ENCODE data around the gene KLF6. TPM values are rescaled to one million over a fixed set of nuclear protein-coding genes. Genes with fewer than 3 reads are reported as not detected.

KLF6 gene
- polyA plus RNA-seq, 1 donor from 2014 or later = 1,101 TPM

DNA sequence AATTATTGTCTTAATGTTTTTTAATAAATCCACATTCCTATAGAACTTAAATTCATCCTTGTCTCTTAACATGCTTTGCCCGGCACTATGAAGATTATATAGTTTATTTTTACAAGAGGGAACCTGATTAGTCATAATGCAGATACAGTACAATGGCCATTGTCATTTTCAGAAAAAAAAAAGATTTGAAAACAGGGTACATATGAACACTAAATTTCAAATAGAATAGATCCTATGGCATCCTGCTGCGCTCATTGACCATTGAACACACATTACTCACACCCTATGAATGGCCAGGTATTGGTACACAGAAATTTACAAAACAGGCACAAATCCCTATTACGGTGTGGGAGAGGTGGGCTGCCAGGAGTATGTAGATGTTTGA, 2.0 kb upstream of the KLF6 start:
- Mint-ChIP-seq H3K27ac (peak overlapping the region; percentile 80 to 98 (median 97)), H3K27me3 (no peaks in the 10 kb centered on the region), H3K9me3 (peaks cover 0 to 8% (median 0%) of the 10 kb centered on the region in 3 donors), H3K4me3 (peak overlapping the region in 3 of 4 donors; percentile 71 to 75 (median 73)), H3K36me3 (peaks cover 4% of the 10 kb centered on the region), H3K4me1 (peaks cover 8 to 12% (median 9%) of the 10 kb centered on the region in 3 donors)

DNA sequence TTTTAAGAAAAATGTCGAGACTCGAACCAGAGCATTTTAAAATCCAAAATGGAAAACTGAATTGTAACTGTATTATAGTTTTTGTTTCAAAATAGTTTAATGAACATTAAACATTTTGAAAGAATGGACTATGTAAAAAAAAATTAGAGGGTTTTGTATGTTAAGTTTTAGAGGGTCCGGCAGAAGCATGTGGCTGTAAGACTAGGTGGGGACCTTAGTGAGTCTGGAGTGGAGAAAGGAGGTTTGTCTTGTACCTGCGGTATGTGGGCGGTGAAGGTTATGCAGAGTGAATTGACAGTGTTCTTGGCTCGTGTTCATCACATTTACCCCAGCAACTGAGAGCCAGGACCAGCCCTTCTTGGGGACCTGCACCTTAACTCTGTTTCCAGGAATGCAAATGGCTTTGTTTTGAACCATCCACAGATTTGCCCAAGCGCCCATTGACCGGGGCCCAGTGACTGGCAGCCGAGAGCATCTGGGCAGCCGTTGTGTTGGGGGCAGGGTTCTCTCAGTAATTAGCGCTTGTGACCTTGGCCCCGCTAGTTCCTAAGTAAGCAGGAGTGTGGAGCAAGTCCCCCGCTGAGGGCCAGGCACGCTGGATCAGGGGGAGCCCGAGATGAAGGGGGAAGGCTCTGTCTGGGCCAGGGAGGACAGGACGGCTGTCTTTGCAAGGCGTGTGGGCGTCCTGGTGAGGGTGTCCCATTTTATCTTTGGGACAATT, 1.4 kb upstream of the KLF6 start:
- Mint-ChIP-seq H3K27ac (peak overlapping the region; percentile 97 to 98 (median 98)), H3K27me3 (no peaks in the 10 kb centered on the region), H3K4me1 (peaks cover 13 to 16% (median 14%) of the 10 kb centered on the region in 3 donors), H3K4me3 (peak overlapping the region; percentile 89 to 97 (median 96)), H3K9me3 (peaks cover 0 to 8% (median 0%) of the 10 kb centered on the region in 3 donors), H3K36me3 (peaks cover 7% of the 10 kb centered on the region)

DNA sequence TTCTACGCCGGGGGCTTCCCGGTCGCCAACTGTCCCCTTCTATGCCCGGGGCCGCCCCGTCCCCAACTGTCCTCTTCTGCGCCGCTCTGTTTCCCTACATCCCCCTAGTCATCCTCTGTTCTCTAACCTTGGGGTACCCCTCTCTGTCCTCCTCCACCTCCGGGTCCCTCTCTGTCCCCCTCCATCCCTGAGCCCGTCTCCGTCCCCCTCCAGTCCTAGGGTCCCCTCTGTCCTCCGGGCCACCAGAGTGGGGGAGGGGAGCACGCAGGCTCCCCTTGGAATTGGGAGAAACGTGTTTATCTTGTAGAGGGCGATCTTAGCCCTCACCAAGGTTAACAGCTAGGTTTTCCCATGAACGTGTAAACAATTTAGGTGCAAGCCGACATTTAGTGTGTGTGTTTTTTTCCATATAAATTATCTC, 852 bp upstream of the KLF6 start:
- H3K36me3 Mint-ChIP-seq = peaks cover 7% of the 10 kb centered on the region
- H3K4me3 Mint-ChIP-seq = peak overlapping the region; percentile 89 to 97 (median 96)
- H3K4me1 Mint-ChIP-seq = peaks cover 13 to 18% (median 16%) of the 10 kb centered on the region in 3 donors
- no peaks in the 10 kb centered on the region for H3K27me3 Mint-ChIP-seq
- peak overlapping the region; percentile 97 to 98 (median 98) for H3K27ac Mint-ChIP-seq
- H3K9me3 Mint-ChIP-seq = peaks cover 0 to 8% (median 0%) of the 10 kb centered on the region in 3 donors

DNA sequence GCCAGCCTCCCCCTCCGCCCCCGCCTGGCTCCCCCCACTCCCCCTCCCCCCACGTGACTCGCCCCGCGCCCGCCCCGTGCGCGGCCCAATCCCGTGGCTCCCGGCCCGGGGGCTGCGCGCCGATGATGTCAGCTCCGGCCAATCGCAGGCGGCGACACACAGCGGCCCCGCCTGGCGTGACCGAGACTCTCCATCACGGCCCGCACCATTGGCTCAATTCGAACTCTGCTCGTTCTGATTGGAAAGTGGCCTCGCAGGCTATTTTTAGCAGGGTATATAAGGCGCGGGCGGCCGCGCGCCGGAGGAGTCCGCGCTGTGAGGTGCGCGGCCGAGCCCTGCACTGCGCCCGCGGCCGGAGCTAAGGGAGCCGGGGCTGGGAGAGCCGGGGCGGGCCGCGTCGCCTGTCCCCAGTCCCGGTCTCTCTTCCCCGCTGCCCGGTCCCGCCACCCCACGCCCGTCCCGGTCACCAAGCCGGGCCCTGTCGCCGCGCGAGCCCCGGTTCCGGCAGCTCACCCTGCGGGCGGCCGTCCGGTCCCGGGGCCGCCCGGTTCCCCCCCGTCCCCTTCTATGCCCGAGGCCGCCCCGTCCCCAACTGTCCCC, 342 bp upstream of the KLF6 start:
- peak overlapping the region; percentile 89 to 98 (median 97) for H3K4me3 Mint-ChIP-seq
- peaks cover 0 to 8% (median 0%) of the 10 kb centered on the region in 3 donors for H3K9me3 Mint-ChIP-seq
- H3K27ac Mint-ChIP-seq = peak overlapping the region; percentile 97 to 98 (median 98)
- peaks cover 15 to 22% (median 16%) of the 10 kb centered on the region in 3 donors for H3K4me1 Mint-ChIP-seq
- no peaks in the 10 kb centered on the region for H3K27me3 Mint-ChIP-seq
- peaks cover 7% of the 10 kb centered on the region for H3K36me3 Mint-ChIP-seq

DNA sequence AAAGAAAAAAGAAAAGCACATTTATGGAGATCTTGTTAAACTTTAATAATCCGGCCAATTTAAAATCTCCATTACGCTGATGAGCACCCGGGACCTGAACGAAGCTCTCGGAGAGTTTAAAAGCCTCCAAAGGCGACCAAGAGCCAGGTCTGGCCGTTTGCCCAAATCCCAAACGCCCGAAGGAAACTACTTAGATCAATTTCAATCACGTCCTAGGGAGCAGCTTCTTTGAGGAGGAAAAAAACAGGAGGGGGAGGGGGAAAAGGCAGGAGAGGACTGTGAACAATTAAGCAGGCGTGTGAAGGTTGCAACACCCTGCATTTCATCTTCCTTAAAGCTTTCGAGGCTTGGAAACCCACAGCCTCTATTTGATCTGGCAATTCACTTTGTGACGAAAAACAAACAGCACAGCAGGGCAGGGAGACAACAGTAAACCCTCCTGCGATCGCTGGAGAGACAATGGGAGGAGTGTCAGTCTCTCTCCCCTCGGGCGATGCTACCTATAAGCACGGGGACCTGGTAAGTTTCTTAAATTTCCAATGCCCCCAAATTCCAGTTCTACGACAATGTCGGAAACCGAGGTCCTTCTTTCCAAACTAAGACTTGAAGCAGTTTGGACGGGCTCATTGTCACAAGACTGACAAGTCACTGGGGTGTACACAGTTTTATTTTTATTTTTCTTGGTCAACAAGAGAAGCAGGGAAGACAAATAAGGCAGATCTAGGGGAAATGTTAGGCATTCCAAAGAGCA, 1.2 kb downstream of the KLF6 start:
- Mint-ChIP-seq H3K9me3 (no peaks in the 10 kb centered on the region), H3K36me3 (peaks cover 8% of the 10 kb centered on the region), H3K27ac (peak overlapping the region; percentile 97 to 98 (median 98)), H3K27me3 (no peaks in the 10 kb centered on the region), H3K4me3 (peak overlapping the region; percentile 89 to 98 (median 97)), H3K4me1 (peaks cover 22 to 30% (median 22%) of the 10 kb centered on the region in 3 donors)

DNA sequence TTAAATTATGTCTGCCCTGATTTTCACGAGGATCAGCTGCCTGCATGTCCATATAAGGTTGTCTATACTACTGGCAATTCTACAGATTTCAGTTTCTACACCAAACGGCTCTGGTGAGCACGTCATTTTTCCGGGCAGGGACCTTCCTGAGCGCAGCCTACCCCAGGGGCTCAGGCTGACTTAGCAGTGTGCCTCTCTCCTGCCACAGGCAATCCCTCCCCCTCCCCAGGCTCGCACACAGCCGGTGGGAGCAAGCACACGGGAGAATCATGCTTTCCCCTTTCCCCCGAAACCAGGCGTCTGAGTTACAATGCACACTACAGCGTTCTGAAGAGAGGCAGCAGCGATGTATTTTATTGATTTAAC, 1.7 kb downstream of the KLF6 start:
- no peaks in the 10 kb centered on the region for H3K27me3 Mint-ChIP-seq
- no peaks in the 10 kb centered on the region for H3K9me3 Mint-ChIP-seq
- H3K27ac Mint-ChIP-seq = peak overlapping the region; percentile 97 to 98 (median 98)
- peak overlapping the region; percentile 89 to 98 (median 97) for H3K4me3 Mint-ChIP-seq
- H3K36me3 Mint-ChIP-seq = peaks cover 8% of the 10 kb centered on the region
- H3K4me1 Mint-ChIP-seq = peaks cover 24 to 34% (median 27%) of the 10 kb centered on the region in 3 donors

DNA sequence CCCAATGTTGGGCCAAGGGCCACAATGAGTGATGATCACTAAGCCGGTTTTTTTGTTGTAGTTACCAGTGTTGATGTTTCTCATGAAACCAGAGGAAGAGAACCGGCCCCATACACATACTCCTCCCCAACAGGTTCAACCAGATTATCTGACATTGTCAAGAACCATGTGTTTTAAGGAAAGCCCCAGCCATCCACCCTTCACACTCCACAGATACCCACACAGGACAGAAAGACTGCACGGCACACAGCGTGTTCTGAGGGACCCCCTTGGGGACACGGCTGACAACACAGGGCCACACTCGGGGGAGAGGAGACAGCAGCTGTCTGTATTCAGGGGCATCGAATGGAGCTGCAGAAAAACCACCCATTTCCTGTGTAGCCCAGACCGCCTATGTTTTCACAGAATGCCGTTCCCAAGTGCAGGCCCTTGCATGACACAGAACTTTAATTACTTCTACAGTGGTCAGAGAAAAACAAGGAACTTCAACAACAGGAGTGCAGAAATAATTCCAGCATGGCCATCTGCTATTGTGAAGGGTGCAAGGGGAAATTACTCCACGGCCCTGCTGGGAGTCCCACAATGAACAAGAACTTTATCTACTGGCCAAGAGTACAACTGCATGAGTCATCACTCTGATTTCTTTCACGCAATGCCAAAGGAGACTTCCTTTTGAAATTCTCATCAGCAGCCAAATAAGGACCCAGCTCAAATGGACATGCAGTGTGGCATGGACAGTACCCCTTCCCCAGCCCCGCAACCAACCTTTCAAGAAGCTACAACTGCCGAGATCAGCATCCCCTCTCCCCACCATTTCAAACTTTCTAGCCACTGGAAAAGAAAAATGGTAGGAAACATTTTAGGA, 2.3 kb downstream of the KLF6 start:
- Mint-ChIP-seq H3K4me3 (peak overlapping the region; percentile 89 to 98 (median 97)), H3K27me3 (no peaks in the 10 kb centered on the region), H3K4me1 (peaks cover 27 to 39% (median 33%) of the 10 kb centered on the region in 3 donors), H3K9me3 (no peaks in the 10 kb centered on the region), H3K27ac (peak overlapping the region; percentile 97 to 98 (median 98)), H3K36me3 (peaks cover 8% of the 10 kb centered on the region)

DNA sequence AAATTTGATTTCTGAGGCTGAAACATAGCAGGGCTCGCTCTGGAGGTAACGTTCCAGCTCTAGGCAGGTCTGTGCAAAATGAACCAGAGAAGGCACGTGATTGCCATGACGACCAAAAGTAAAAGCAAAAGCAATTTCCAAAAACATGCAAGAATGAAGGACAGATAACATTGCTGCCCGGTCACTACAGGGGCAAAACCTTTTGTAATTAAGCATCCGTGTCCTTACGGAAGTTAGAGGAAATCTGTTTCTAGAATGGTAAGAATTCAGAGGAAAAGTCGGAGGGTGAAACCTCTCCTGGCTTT, 2.9 kb downstream of the KLF6 start:
- Mint-ChIP-seq H3K4me3 (peak overlapping the region; percentile 89 to 98 (median 97)), H3K27me3 (no peaks in the 10 kb centered on the region), H3K36me3 (peaks cover 10% of the 10 kb centered on the region), H3K4me1 (peaks cover 31 to 43% (median 36%) of the 10 kb centered on the region in 3 donors), H3K9me3 (no peaks in the 10 kb centered on the region), H3K27ac (peak overlapping the region; percentile 97 to 98 (median 98))

DNA sequence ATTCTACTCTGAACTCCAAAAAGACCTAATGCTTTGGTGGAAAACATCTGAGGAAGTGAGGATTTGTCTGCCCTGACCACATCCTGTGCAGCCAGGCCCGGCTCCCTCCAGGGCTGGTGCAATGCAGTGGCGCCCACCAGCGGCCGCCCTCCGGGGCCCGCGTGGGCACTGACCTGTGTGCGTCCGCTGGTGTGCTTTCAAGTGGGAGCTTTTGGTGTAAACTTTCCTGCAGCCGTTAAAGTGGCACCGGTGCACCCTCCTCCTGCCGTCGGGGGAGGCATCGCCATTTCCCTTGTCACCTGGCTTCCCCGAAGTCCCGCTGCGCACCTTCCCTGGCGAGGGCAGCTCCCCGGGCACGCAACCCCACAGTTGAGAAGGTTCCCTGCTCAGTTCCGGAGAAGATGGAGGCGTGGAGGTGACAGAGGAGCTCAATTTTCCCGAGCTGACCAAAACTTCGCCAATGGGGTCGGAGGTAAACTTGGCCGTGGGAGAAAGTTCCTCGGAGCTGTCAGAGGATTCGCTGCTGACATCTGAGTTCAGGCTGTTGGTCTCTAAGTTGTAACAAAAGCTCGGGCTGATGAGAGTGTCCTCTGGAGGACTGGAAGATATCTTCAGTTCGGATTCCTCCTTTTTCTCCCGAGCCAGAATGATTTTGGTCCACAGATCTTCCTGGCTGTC, 3.4 kb downstream of the KLF6 start:
- Mint-ChIP-seq H3K27me3 (no peaks in the 10 kb centered on the region), H3K4me1 (peaks cover 36 to 46% (median 40%) of the 10 kb centered on the region in 3 donors), H3K4me3 (peak overlapping the region; percentile 89 to 98 (median 97)), H3K9me3 (no peaks in the 10 kb centered on the region), H3K27ac (peak overlapping the region; percentile 97 to 98 (median 98)), H3K36me3 (peaks cover 12% of the 10 kb centered on the region)

DNA sequence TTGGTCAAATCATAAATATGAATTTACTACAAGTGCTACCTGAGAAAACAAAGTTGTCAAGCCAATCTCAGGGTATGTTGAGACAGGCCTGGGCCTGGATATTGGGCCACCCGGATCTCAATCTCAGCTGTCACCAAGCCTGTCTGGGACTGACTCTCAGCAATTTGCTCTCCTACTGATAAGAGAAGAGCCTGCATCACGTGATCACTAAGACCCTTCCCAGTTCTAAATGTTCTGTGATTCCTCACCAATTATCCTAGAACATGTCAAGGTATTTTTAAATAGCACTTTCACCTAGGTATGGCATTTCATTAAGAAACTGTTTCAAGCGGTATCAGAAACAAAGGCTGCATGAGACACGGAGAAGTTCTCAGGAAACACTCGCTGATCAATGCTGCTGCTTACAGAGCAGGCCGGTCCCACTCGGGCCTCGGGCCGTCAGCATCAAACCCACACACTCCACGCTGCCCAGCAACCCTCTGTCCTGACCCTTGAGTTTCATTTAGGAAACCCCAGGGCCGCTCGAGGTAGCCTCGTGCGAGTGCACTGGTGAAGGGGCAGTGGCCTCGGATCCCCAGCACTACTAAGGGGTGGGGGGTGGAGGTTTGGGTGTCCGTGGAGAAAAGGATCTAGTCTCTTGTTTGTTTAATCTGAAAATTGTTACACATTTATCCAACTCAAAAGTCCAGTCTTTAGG, 4.1 kb downstream of the KLF6 start:
- no peaks in the 10 kb centered on the region for H3K9me3 Mint-ChIP-seq
- peaks cover 12% of the 10 kb centered on the region for H3K36me3 Mint-ChIP-seq
- no peaks in the 10 kb centered on the region for H3K27me3 Mint-ChIP-seq
- peak overlapping the region; percentile 89 to 98 (median 97) for H3K4me3 Mint-ChIP-seq
- peaks cover 35 to 46% (median 41%) of the 10 kb centered on the region in 3 donors for H3K4me1 Mint-ChIP-seq
- H3K27ac Mint-ChIP-seq = peak overlapping the region; percentile 97 to 98 (median 98)

DNA sequence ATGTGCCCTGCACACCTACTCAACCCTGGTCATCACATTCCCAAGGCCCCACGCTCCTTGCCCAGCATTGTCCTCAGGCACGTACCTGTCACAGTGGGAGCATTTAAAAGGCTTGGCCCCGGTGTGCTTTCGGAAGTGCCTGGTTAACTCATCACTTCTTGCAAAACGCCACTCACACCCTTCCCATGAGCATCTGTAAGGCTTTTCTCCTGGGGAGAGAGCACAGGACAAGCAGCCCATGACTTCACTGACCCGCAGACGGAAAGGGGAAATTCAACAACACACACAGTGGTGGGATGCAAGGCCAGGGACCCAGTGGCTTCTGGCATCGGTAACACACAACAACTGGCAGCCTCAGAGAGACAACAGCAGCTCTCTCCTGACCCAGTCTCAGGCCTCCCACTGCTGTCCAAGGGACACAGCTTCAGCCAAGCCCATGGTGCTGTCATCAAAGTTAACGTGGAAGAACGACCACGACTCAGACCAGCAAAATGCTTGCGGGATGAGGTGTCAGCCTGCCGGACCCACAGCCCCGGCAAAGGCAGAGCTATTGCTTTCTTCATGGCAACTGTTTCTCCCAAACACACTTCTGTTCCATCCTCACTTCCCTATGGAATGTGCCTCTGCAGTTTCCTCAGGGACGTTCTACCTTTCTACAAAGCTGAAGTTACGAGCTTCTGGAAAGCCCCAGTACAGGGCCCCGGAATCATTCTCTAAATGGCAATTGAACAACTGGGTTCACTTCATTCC, 4.8 kb downstream of the KLF6 start:
- H3K4me1 Mint-ChIP-seq = peaks cover 33 to 49% (median 46%) of the 10 kb centered on the region in 3 donors
- H3K27ac Mint-ChIP-seq = peak overlapping the region; percentile 97 to 98 (median 98)
- peaks cover 15% of the 10 kb centered on the region for H3K36me3 Mint-ChIP-seq
- H3K27me3 Mint-ChIP-seq = no peaks in the 10 kb centered on the region
- peak overlapping the region; percentile 89 to 98 (median 97) for H3K4me3 Mint-ChIP-seq
- H3K9me3 Mint-ChIP-seq = peaks cover 0 to 2% (median 0%) of the 10 kb centered on the region in 3 donors

DNA sequence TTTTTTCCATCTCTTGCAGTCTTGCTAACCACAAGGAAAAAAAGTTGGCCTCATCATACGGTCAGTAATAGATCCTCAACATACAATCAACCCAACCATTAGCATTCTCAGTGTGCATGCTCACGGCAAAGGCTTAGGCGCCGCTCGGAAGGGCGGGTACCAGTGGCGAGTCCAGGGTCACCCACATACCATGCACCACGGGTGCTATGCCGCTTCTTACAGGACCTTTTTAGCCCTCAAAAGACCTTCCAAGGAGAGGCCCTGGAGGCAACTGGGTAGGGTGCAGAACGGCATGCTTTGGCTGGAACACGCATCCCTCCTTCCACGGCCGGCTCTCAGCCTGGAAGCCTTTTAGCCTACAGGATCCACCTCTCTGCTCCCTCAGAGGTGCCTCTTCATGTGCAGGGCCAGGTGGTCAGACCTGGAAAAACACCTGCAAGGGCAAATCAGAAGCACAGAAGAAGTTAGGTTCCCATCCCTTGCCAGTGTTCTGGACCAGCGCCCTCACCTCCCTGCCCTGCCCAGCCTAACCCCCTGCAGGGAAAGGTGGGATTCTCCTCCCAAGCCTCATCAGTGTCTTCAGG, 5.8 kb downstream of the KLF6 start:
- H3K36me3 Mint-ChIP-seq = peaks cover 15% of the 10 kb centered on the region
- H3K4me1 Mint-ChIP-seq = peaks cover 33 to 52% (median 46%) of the 10 kb centered on the region in 3 donors
- peak overlapping the region; percentile 91 to 98 (median 97) for H3K27ac Mint-ChIP-seq
- peak overlapping the region in 2 of 4 donors; percentile 48 to 83 for H3K4me3 Mint-ChIP-seq
- peaks cover 0 to 2% (median 0%) of the 10 kb centered on the region in 3 donors for H3K9me3 Mint-ChIP-seq
- H3K27me3 Mint-ChIP-seq = no peaks in the 10 kb centered on the region

All from IgD-negative memory B cell (primary cell).